Mucosa of descending colon (tissue), 3 donors: ENCODE measurements around the gene ZDHHC7. TPM values are rescaled to one million over a fixed set of nuclear protein-coding genes. Genes with fewer than 3 reads are reported as not detected.
"Not testable (repeated sequence)": the region's sequence is repeated elsewhere in the genome, so short reads cannot be mapped to it uniquely, and the experiment has no call there.

Experiments
- ATAC-seq: fragments of 200-7000 bp; cut with Tn5 transposase; one replicate; pipeline ENCODE4 v1.9.1; 2020; ENCODE audit warnings: mild to moderate bottlenecking, moderate library complexity
- DNase-seq, 3 donors: peaks; one replicate each; pipeline ENCODE4 v3.0.0-alpha.2; 2020
- H3K36me3 ChIP-seq: fragments of 200-600 bp; one replicate; pipeline ENCODE4 v1.8.0; 2021; ENCODE audit warnings: low read depth, mild to moderate bottlenecking
- H3K4me1 ChIP-seq: fragments of 200-600 bp; one replicate; pipeline ENCODE4 v1.8.0; 2021; ENCODE audit warnings: low read depth, mild to moderate bottlenecking
- H3K4me3 ChIP-seq: fragments of 200-600 bp; one replicate; pipeline ENCODE4 v1.8.0; 2021; ENCODE audit warnings: mild to moderate bottlenecking
- H3K9me3 ChIP-seq: fragments of 200-600 bp; one replicate; pipeline ENCODE4 v1.8.0; 2021; ENCODE audit warnings: mild to moderate bottlenecking
- intact Hi-C, 2 donors: fragments of 100-400 bp; cut with DNase I in 1 of 2; cut with micrococcal nuclease in 1 of 2; formaldehyde crosslinking; loops; one replicate each; pipeline versions ENCODE4 v1.11.0 to v1.11.1; 2022; cut with DNase I, micrococcal nuclease
- total RNA-seq, 3 donors: library from RNA; stranded (reverse); fragmentation: NEBNext Ultra II Directional in 2 of 3; extraction: Animal tissue kit (Norgen Biotek cat#: 25700) in 2 of 3; gene quantifications; one replicate each; pipeline versions ENCODE4 v1.2.1 to v1.2.4, GENCODE V29; 2021 to 2023
- TF ChIP-seq, protein P1 (sequence below): fragments of 200-600 bp; IDR thresholded peaks from one replicate; pipeline ENCODE4 v1.8.0; 2022; ENCODE audit warnings: antibody characterized with exemption, mild to moderate bottlenecking
- donor health status: DM: no; HTN: no; CAD: no; lungs with moderate emphysema.
- donor health status: DM: no; HTN: no; CAD: no.
- donor health status: DM: no; HTN: yes; CAD: no.

Gene ZDHHC7
- total RNA-seq, 3 donors from 2014 or later, result 69.8 to 96.1 (median 78.7) TPM

DNA sequence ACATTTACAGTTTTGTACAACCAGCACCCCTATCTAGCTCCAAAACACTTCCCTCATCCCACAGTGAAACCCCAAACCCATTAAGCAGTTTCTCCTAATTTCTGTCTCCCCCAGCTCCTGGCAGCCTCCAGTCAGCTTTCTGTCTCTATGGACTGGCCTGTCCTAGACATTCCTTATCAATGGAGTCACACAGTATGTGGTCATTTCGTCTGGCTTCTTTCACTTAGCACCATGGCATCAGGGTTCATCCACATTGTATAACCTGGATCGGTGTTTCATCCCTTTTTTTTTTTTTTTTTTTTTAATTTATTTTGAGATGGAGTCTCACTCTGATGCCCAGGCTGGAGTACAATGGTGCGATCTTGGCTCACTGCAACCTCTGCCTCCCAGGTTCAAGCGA is 68.5 kb downstream of the ZDHHC7 start:
- no peaks in the 10 kb centered on the region for H3K9me3 ChIP-seq
- TF ChIP-seq, protein P1, sequence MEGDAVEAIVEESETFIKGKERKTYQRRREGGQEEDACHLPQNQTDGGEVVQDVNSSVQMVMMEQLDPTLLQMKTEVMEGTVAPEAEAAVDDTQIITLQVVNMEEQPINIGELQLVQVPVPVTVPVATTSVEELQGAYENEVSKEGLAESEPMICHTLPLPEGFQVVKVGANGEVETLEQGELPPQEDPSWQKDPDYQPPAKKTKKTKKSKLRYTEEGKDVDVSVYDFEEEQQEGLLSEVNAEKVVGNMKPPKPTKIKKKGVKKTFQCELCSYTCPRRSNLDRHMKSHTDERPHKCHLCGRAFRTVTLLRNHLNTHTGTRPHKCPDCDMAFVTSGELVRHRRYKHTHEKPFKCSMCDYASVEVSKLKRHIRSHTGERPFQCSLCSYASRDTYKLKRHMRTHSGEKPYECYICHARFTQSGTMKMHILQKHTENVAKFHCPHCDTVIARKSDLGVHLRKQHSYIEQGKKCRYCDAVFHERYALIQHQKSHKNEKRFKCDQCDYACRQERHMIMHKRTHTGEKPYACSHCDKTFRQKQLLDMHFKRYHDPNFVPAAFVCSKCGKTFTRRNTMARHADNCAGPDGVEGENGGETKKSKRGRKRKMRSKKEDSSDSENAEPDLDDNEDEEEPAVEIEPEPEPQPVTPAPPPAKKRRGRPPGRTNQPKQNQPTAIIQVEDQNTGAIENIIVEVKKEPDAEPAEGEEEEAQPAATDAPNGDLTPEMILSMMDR, result no peak
- H3K36me3 ChIP-seq, result no peaks in the 10 kb centered on the region
- intact Hi-C loops, result no loop called here
- no peak overlapping the region for H3K4me3 ChIP-seq
- peaks cover 3% of the 10 kb centered on the region for H3K4me1 ChIP-seq
- DNase-seq (no peak), ATAC-seq (no peak)

DNA sequence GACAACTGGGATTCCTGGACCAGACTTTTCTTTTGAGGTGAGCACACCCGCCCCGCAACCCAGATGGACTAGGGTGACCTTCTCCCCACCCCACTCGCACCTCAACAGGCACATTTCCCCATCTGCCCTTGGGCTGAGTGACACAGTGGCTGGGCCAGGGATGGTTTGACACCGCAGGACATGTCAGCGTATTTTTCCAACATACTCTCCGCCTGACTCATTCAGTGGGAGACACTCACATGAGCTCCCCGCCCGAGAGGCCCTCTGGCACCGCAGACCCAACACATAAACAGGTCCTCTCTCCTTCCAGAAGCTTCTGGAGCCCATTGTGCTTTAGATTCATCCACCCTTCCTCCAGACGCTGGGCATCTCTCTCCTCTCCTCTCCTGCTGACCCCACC is 69.4 kb downstream of the ZDHHC7 start:
- TF ChIP-seq, protein P1, result no peak
- Histone ChIP-seq H3K9me3 (no peaks in the 10 kb centered on the region), H3K36me3 (no peaks in the 10 kb centered on the region), H3K4me1 (no peaks in the 10 kb centered on the region), H3K4me3 (no peak overlapping the region)
- ATAC-seq (no peak), DNase-seq (no peak)
- intact Hi-C loops, result no loop called here

DNA sequence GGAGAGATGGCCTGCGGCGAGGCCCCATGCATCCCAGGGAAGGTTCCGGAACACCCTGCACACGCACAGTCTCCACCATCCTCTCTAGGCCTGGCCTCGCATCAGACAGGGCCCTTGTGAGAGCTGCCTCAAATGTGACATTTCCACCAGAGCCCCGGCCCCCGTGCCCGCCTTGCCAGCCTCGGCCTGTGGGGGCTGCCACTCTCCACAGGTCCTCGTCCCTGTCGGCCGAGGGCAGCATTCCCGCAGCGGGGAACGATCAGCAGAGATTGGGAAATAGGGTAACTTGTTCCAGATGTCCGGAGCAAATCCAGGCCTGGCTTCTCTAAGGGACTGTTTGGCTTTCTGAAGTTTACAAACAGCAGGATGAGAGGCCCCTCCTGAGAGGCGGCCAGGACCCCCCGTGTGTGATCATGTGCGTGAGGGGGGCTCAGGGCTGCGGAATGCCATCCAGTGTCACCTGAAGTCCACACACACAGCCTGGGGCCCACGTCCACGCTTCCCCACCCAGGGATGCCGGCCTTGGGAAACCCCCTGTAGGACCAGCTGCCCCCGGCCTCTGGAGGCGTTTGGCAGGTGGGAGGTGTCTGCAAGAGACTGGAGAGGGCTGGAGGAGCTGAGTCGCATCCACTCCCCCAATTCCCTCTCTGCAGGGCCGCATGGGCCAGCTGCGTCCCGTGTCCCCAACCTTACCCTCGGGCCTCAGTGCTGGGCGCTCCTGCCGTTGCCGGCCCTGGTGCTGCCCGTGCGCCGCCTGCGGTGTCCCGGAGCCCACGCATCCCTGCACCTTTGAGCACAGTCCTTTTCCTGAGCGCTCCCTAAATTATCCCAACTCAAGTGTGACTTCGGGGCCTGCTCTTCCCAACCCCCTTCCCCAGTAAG is 70.4 kb downstream of the ZDHHC7 start:
- Histone ChIP-seq H3K4me3 (no peak overlapping the region), H3K9me3 (no peaks in the 10 kb centered on the region), H3K36me3 (no peaks in the 10 kb centered on the region), H3K4me1 (no peaks in the 10 kb centered on the region)
- TF ChIP-seq, protein P1, result no peak
- intact Hi-C loops, result no loop called here
- DNase-seq (no peak), ATAC-seq (peak; percentile 20)

DNA sequence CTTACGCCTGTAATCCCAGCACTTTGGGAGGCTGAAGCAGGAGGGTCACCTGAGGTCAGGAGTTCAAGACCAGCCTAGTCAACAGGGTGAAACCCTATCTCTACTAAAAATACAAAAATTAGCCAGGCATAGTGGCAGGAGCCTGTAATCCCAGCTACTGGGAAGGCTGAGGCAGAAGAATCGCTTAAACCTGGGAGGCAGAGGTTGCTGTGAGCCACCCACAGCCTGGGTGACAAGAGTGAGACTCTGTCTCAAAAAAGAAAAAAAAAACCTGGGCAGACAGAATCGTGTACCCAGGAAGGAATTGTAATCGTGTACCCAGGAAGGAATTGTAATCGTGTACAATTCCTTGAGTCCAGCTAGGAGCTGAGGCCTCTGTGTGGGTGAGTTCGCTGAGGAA is 72.7 kb downstream of the ZDHHC7 start:
- H3K9me3 ChIP-seq, intact Hi-C loops, DNase-seq, H3K4me1 ChIP-seq, H3K36me3 ChIP-seq, ATAC-seq, H3K4me3 ChIP-seq: not testable (repeated sequence)

DNA sequence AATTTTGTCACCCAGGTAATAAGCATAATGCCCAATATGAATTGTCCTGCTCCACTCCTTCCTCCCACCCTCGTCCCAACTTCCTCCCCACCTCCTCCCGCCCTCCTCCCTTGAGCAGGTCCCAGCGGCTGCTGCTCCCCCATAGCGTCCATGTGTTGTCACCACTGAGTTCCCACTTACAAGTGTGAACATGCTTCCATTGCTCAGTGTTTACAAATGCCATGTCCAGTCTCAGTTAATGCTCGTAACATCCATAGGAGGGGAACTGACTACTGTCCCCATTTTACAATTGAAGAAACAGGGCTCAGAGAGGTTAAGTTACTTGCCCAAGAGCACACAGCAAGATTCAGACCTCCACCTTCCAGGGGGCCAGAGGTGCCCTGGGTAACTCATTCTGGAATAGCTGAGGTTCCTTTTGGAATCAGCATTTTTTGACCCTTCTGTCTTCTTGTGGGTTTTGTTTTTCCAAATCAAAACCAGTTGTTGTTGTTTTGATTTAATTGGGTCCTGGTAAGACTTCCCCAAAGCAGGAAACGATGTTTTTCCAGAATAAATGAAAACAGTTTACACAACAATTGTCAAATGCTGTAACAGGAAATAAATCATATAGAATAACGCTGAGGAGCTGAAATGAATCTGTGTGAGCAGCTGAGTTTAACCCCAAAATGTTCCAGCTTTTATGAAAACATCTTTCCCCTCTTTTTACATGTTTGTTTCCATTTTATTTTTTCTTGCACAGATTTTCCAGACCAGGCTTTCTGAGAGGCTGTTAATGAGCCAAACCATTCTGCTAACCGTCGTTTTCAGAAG is 73.9 kb downstream of the ZDHHC7 start:
- TF ChIP-seq, protein P1, result no peak
- Histone ChIP-seq H3K36me3 (no peaks in the 10 kb centered on the region), H3K9me3 (no peaks in the 10 kb centered on the region), H3K4me1 (no peaks in the 10 kb centered on the region), H3K4me3 (no peak overlapping the region)
- no peak for ATAC-seq
- intact Hi-C loops, result no loop called here
- DNase-seq, result no peak
